HG02571 (cell line): ENCODE results near the gene STARD7.

Experiments used
- ATAC-seq: cut with Tn5 transposase; IDR thresholded peaks from one replicate; pipeline ENCODE4 v1.9.1; 2021; ENCODE audit warnings: mild to moderate bottlenecking, moderate library complexity; ENCODE audit not compliant: unreplicated experiment

STARD7 gene

DNA sequence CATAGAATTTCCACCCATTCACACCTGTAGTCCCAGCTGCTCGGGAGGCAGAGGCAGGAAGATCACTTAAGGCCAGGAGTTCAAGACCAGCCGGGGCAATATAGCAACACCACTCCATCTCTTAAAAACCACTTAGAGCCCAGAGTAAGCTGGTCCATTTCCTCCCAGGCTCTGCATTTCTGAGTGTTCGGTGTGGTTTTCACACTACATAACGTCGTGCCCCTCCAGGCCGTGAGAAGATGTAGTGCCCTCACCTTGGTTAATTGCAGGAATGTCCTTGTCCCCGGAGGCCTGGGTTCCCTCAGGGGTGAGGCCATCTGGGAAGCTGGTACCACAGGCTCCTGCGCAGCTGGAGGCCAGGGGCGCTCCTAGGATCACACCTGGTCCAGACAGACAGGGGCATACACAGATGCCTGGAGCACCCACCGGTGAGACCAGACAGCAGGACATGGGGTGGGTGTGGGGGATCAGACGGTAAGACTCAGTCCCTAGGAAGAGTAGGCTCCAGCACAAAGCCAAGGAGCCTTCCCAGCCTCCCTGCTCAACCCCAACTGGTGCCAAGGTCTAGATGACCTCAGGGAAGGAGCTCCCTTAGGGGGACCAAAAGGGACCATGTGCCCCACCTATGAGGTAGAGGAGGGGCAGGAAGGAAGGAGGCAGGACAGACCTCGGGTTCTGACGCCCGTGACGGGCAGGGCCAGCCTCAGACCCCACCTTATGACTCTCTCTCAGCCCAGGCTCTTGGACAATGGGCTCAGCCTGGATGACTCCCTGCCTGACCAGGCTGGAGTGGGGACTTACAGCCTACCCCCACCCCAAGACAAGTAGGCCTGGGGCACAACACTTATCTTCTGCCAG is 71.1 kb downstream of the STARD7 start:
- ATAC-seq: no peak

DNA sequence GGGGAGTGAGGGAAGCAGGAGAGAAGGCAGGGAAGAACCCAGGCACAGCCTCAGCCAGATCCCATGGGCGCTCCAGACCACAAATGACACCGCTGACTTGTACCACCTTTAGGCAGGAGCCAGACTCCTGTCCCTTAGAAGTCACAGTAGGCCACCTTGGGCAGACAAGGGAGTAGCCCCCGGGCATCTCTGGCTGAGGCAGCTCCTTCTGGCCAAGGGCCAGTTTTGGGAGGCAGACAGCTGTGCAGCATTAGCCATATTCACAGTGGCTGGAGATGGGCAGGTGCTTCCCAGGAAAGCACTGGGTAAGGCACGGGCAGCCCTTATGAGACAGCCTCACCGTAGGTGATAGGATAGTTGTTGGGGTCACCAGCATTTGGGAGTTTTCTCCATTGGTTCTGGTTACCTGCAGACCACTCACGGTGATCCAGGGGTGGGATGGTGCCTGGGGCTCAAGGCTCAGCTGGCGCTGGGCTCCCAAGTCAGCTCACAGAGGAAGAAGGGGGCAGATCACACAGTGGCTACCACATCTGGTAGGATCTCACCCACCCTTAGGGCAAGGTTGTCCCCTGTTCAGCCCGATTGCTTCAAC is 72.4 kb downstream of the STARD7 start:
- ATAC-seq: no peak

DNA sequence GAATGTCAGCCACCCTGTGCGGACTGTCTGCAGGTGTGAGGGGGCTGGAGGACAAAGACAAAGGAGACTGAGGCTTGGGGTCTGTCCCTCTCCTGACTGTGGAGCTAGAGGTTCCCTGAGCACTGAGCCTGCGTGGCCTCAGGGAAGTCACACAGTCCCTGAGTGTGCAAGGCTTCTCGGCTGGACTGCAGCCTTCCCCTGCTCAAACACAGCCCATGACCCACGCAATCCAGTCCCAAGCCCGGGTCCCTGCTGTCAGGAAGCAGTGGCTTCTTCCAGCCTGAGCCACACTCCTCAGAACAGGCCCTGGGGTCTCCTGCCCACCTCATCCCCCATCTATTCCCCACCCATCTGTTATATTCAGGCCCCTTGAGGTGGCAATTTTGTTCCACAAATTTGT is 73.0 kb downstream of the STARD7 start:
- no peak for ATAC-seq

DNA sequence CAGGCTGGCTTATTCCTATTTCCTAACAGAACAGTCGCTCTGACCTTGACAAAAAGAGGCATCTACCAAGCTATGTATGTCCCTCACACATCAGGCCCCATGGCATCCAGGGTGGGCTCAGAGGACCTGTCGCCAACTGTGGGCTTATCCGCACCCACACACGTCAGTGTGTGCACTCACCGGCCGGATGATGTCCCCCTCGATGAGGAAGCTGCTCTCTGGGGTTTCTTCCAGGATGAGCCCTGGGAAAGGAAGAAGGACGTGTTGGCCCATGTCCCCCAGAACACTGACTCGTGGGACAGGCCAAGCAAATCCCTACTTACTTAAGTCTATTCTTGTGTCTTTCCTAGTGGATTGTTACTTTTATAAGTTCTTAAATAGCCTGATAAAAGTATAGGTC is 73.5 kb downstream of the STARD7 start:
- ATAC-seq: no peak
